C1 segment of cervical spinal cord (tissue), 14 donors: Measurements from ENCODE around the gene PIAS3.
"Not testable (repeated sequence)": the region's sequence is repeated elsewhere in the genome, so short reads cannot be mapped to it uniquely, and the experiment has no call there.

Experiments
- DNase-seq, 14 donors: peaks; one replicate each; lab custom pipeline; 2025; lab: John Stamatoyannopoulos, UW

Gene PIAS3

GRCh38 chr1:145824499-145824842, 34.4 kb downstream of the PIAS3 start:
- no peak for DNase-seq

DNA sequence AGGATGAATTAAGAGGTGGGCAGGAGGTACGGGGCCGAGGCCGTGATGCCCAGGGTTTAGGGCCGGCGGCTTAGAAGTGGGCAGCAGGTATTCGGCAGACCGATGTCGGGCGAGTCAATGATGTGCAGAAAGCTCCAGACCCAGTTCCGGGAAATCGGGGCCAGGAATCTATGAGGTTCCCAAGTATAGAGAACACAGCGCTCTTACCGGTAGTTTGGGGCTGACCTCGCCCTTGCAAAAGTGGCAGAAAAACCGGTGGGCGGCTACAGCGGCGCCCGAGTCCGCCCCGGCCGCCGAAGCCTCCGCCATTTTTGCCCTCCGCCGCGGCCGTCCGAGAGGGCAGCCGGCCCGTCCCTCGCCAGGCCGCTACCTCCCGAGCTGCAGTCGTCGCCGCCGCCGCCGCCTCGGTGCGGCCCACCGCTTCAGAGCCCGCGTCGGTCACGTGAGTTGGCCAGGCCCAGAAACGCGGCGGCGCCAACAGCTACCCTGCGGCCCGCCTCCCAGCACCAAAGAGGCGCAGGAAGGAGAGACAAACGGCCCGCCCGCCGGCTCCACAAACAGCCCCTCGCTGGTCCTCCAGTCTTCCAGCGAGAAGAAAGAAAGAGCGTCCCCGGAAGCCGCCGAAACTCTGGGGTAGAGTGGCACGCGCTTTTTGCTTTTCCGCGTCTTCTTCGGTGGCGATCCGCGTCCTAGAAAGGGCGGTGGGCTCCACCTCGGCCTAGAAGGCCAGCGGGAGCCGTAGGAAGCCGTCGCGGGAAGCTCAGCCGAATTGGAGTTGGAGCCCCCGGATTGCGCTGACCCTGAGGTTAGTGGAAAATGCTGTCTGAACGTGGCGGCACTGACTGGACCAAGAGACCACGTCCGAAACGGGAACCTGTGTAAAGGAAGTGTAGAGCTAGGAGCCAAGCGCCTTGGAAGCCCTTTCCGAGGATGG, 35.0 kb downstream of the PIAS3 start, which contains the start of the genes POLR3C and RNF115:
Gene POLR3C (plus strand): TSS at position 636 of the 934 bp plus-strand sequence. CDS start 1,577 bp downstream, outside the sequence.
Gene RNF115 (minus strand): TSS at position 531 of the 934 bp plus-strand sequence. CDS start 222 bp downstream, at position 309.
- peak; percentile 38 to 89 (median 78) for DNase-seq

DNA sequence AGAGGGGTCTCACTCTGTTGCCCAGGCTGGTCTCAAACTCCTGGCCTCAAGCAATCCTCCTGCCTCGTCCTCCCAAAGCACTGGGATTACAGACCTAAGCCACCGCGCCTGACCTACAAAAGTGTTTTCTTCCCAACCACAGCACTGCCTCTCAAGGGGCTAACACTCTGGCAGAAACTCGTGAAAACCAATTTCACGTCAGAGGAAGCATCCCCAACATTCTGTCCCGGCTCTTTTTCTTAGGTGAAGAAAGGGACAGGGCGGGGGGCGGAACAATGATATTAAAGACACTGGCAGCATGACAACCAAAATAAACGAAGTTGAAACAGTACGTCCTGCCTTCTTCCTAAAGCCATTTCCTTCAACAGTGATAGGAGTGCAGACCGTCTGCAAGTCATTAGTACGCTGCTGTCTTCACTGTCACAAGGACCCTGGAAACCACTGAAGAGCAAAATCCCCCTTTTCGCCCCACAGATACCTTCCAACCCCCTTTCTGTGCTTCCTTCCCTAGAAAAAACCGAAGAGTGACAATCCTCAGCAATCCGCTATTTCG, 36.0 kb downstream of the PIAS3 start:
- not testable (repeated sequence) for DNase-seq

GRCh38 chr1:145818095-145818494, 40.8 kb downstream of the PIAS3 start:
- DNase-seq: not testable (repeated sequence)

DNA sequence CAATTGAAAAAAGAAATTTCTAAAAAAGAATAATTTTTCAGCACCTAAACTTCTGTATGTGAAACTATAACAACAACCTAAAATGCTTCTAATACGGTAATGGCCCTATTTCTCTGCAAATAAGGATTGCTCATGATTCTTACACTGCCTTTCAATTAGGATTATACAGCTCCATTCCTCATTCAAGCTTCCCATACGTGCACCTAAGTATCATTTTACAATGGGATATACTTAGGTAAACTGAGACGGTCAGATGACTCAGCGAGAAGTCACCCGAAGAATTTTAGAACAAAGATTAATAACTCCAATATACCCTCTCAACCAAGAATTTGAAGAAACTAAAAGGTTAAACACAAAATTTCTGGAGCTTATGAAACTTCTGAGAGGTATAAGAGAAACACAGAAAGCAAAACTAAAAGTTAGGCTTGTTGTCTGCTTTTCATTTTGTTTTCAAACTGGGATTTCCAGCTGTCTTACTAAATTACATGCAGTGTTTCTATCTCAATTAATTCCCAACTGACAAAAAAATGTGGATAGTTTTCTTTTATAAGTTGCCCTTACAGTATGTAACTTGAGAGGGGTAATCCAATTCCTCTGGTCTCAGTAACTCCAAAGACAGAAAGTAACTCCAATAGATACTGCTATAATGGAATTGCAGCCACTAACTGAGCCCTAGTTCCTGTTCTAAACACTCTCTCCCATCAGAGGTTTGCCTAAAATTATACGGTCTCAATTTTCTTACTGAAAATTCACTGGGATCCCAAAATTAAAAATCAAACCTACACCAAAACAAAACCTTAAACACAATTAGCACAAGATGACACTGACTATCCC, 45.7 kb downstream of the PIAS3 start:
- not testable (repeated sequence) for DNase-seq

DNA sequence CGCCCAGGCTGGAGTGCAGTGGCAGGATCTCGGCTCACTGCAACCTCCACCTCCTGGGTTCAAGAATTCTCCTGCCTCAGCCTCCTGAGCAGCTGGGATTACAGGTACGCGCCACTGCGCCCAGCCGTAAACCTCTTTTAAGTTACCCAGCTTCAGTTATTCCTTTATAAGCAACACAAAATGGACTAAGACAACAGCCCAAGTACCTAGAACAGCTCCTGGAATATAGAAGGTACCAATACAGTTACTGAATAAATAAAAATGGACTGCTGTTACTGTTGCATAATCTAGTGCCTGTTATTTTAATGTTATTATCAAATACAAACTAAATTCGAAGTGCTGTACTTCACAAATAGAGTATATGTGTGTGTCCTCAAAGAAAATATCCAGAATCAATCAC, 52.0 kb downstream of the PIAS3 start:
- no peak for DNase-seq

DNA sequence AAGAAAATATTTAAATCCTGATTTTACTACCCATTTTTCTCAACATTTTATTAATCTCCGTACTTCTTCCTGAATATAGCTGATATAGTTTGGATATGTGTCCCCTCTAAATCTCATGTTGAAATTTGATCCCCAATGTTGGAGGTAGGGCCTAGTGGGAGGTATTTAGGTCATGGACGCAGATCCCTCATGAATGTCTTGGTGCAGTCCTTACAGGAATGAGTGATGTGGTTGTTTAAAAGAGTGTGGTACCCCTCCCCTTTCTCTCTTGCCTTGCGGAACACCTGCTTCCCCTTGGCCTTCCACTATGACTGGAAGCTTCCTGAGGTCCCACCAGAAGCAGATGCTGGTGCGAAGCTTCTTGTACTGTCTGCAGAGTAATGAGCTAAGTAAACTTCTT, 52.5 kb downstream of the PIAS3 start:
- no peak for DNase-seq

DNA sequence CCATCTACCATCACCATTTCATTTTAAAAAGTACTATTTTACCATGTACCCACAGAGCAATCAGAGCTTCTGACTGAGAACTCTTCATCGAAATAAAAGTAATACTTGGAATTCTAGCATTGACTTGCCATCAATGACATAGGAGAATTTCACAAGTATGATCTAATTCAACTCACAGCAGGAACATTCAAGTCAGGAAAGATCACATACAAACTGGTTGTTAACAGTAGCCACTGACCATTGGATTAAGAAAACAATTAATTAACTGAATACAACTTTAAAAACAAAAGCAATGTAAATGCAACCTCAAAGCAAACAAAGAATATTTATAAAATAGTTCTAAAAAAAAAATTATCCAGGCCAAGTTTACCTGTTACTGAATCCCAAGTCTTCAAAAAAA, 53.8 kb downstream of the PIAS3 start:
- DNase-seq: no peak

DNA sequence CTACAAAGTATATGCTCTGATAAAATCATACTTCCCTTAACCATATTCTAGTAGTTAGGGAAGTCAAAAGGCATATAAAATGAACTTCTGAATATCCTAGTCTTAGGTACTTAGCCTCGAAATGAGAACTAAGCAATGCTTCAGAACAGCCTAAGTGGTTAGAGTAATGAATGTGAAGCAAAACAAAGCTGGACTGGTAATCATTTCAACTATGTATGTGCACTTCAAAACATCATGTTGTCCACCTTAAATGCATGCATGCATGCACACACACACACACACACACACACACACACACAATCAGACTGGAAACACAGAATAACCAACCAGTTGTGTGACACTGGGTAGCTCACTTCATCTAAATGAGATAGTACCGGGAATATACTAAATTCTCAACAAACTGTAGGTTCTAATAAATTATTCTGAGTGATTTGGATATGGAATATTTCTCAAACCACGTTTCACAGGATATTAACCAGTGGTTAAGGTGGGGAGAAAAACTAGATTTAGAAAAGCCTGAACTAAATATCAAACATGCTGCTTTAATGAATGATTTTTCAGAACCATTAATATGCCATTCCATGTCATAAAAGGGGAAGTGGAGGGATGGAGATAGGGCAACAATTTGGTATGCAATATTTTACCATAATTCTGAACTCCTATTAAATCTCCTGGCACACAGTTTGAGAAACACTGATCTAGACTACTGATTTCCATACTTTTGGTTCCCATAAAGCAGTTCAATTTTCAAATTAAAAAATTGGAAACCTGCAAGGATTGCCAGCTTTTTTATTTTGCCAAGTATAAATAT, 54.4 kb downstream of the PIAS3 start:
- DNase-seq: no peak

DNA sequence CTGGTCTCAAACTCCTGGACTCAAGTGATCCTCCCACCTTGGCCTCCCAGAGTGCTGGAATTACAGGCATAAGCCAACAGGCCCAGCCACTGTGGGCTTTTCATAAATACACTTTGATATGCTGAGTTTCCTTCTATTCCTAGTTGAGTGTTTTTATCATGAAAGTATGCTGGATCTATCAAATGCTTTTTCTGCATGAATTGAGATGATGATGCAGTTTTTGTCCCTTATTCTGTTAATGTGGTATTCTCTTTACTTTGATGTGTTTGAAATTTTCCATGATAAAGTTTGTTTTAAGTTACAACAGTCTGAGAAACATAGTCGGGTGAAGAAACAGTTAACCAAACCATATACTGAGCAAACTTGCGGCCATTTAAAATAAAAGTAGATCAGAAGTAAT, 59.1 kb downstream of the PIAS3 start:
- no peak for DNase-seq
